B cell (primary cell): ENCODE data around the gene ABCA1. TPM values are rescaled to one million over a fixed set of nuclear protein-coding genes. Genes with fewer than 3 reads are reported as not detected.

Experiments
- ATAC-seq: fragments of 200-7000 bp; cut with Tn5 transposase; one replicate; pipeline ENCODE4 v1.10.0; 2021; ENCODE audit warnings: low read depth, mild to moderate bottlenecking, moderate number of reproducible peaks, moderate library complexity
- CTCF ChIA-PET: fragments of 350-600 bp; sonication (Branson Sonifier 250); formaldehyde crosslinking; loops from one replicate; lab custom pipeline; 2021; ENCODE audit warnings: antibody characterized with exemption, inconsistent platforms; lab: Charles Lee
- POLR2A ChIA-PET: fragments of 350-600 bp; sonication (Branson Sonifier 250); formaldehyde crosslinking; loops from one replicate; lab custom pipeline; 2021; ENCODE audit warnings: antibody characterized with exemption; lab: Charles Lee
- DNase-seq: peaks from one replicate; pipeline ENCODE4 v3.0.0; 2013
- H2AFZ ChIP-seq: 2 replicates; pipeline ENCODE4 v1.6.1; 2012; ENCODE audit warnings: mild to moderate bottlenecking, low read depth, low read length; ENCODE audit not compliant: insufficient read depth, poor library complexity, severe bottlenecking
- H3K27ac ChIP-seq, 2 donors: 1 replicate in 1 of 2; 2 replicates in 1 of 2; pipeline ENCODE4 v1.5.1; 2012 to 2013; ENCODE audit warnings: low read length in 2 of 2, mild to moderate bottlenecking in 2 of 2, moderate library complexity in 1 of 2
- H3K27me3 ChIP-seq, 4 experiments: fragments of 200-600 bp in 1 of 4; sonication (generic) in 1 of 4; replicated peaks in 1 of 4; 1 replicate in 2 of 4; 2 replicates in 2 of 4; pipeline versions ENCODE4 v1.6.1 to v1.7.0; 2013 to 2016; ENCODE audit warnings: low read length in 3 of 4, mild to moderate bottlenecking in 2 of 4, mixed read lengths in 1 of 4, moderate library complexity in 1 of 4; ENCODE audit not compliant: insufficient read depth in 4 of 4, control insufficient read depth in 3 of 4; ENCODE audit errors: control extremely low read depth in 1 of 4
- H3K36me3 ChIP-seq, 2 experiments: replicated peaks in 1 of 2; 1 replicate in 1 of 2; 2 replicates in 1 of 2; pipeline versions ENCODE4 v1.6.1 to v1.7.1; 2013; ENCODE audit warnings: low read length in 1 of 2; ENCODE audit not compliant: insufficient read depth in 2 of 2, control insufficient read depth in 1 of 2; ENCODE audit errors: control extremely low read depth in 1 of 2, extremely low read depth in 1 of 2
- H3K4me1 ChIP-seq, 2 donors: fragments of 200-600 bp in 1 of 2; sonication (generic) in 1 of 2; 1 replicate in 1 of 2; 2 replicates in 1 of 2; pipeline versions ENCODE4 v1.5.1 to v1.6.1; 2013 to 2017; ENCODE audit warnings: low read length in 2 of 2; ENCODE audit not compliant: control insufficient read depth in 2 of 2, insufficient read depth in 2 of 2
- H3K4me2 ChIP-seq: replicated peaks from 2 replicates; pipeline ENCODE3; 2012; ENCODE audit warnings: mild to moderate bottlenecking, low read depth, low read length; ENCODE audit not compliant: poor library complexity, severe bottlenecking
- H3K4me3 ChIP-seq, 5 experiments: fragments of 200-600 bp in 1 of 5; sonication (generic) in 1 of 5; 1 replicate in 3 of 5; 2 replicates in 2 of 5; pipeline versions ENCODE4 v1.5.1 to v1.7.0; 2011 to 2016; ENCODE audit warnings: low read length in 4 of 5, mild to moderate bottlenecking in 4 of 5, low read depth in 2 of 5, control low read depth in 1 of 5, moderate library complexity in 1 of 5; ENCODE audit not compliant: insufficient read depth in 1 of 5; ENCODE audit errors: control extremely low read depth in 1 of 5, extremely low read depth in 1 of 5
- H3K79me2 ChIP-seq: fragments of 200-600 bp; sonication (generic); one replicate; pipeline ENCODE4 v1.6.0; 2016; ENCODE audit warnings: low read length; ENCODE audit not compliant: control insufficient read depth, insufficient read depth
- H3K9ac ChIP-seq: fragments of 200-600 bp; sonication (generic); 2 replicates; pipeline ENCODE4 v1.6.1; 2017; ENCODE audit warnings: mild to moderate bottlenecking, low read length, moderate library complexity
- H3K9me3 ChIP-seq, 3 donors: one replicate each; pipeline versions ENCODE4 v1.6.1 to v1.7.1; 2013; ENCODE audit warnings: low read length in 2 of 3; ENCODE audit not compliant: control insufficient read depth in 2 of 3, insufficient read depth in 1 of 3; ENCODE audit errors: control extremely low read depth in 1 of 3
- H4K20me1 ChIP-seq: 2 replicates; pipeline ENCODE4 v1.6.0; 2012; ENCODE audit warnings: mild to moderate bottlenecking, low read length; ENCODE audit not compliant: insufficient read depth, control insufficient read depth, poor library complexity, severe bottlenecking
- H3K27ac Mint-ChIP-seq: one replicate; pipeline ENCODE4 v1.8.0; 2021; ENCODE audit warnings: mixed read lengths
- H3K27me3 Mint-ChIP-seq: one replicate; pipeline ENCODE4 v1.8.0; 2021; ENCODE audit warnings: mixed read lengths
- H3K4me1 Mint-ChIP-seq: one replicate; pipeline ENCODE4 v1.8.0; 2021; ENCODE audit warnings: mixed read lengths
- H3K4me3 Mint-ChIP-seq: one replicate; pipeline ENCODE4 v1.8.0; 2021; ENCODE audit warnings: mixed read lengths
- H3K9me3 Mint-ChIP-seq: one replicate; pipeline ENCODE4 v1.8.0; 2022; ENCODE audit warnings: mixed read lengths; ENCODE audit not compliant: insufficient read depth
- EZH2 ChIP-seq: IDR thresholded peaks from 2 replicates; pipeline ENCODE4 v1.6.1; 2012; ENCODE audit warnings: borderline replicate concordance, low read depth, mild to moderate bottlenecking, moderate library complexity, low read length; ENCODE audit not compliant: insufficient read depth, poor library complexity, severe bottlenecking
- WGBS: methylation state at CpG from one replicate; pipeline ENCODE4 v1.1.5; 2013; ENCODE audit warnings: missing lambda C conversion rate; ENCODE audit not compliant: insufficient coverage; 5-methylcytosine and 5-hydroxymethylcytosine counted together
- intact Hi-C: fragments of 100-400 bp; cut with micrococcal nuclease; formaldehyde crosslinking; loops from one replicate; pipeline ENCODE4 v1.10.0; 2022
- polyA plus RNA-seq: library from polyadenylated mRNA; depleted of rRNA; stranded (reverse); fragments of >200 nt; gene quantifications from 2 replicates; pipeline ENCODE4 v1.2.3, GENCODE V29; 2012
- total RNA-seq, 2 donors: library from RNA; stranded (reverse); fragments of 120-200 nt in 1 of 2; gene quantifications; 1 replicate in 1 of 2; 2 replicates in 1 of 2; pipeline versions ENCODE4 v1.2.3 to v1.2.4, GENCODE V29; 2013 to 2022
- TF ChIP-seq, protein P1 (sequence below): fragments of 200-600 bp; IDR thresholded peaks from one replicate; pipeline ENCODE4 v1.8.0; 2022; ENCODE audit warnings: antibody characterized with exemption, mild to moderate bottlenecking

The ABCA1 gene
- total and polyA plus RNA-seq, 2 donors (not counting 1 experiment from before 2014, with no cell fraction given): 5.2 to 24.0 TPM

DNA sequence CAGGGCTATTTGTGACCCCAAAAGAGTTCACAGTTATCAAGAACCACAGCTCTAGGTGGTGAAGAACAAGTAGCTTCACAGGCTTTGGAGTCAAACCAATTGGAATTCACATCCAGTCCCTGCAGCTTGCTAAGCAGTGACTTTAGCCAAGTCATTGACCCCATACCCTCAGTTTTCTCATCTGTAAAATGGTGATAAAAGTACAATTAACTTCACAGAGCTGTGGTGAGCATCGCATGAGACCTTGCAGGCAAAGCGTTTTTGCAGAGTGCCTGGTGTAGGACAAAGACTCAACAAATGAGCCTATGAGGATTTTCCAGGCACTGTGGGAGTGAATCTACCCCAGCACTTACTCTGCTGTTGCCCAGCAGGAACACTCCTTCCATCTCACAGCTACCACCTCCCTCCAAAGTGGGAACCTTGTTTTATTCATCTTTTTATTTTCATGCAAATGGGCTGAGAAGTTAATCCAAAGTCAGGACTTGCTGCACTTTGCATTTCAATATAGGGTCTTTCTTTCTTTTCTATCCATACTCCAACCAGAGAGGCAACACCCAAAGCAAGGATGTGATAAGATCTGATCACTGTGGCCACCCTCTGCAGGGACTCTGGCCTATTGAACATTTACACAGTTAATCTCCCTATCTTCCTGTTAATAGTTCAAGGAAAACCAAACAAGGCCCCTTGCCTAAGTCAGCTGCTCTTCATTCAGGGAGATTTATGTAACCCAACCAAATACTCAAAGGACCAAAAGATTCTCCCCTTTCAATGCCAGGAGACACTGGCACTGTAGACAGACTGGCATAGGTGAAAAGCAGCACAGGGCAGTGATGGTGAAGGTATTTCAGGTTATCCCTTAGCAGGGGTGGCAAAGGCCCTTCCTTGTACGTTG is 41.9 kb downstream of the ABCA1 start:
- ChIA-PET CTCF (interaction anchor here (1.0 to 1.7 kb wide), 2 partner anchors 17 to 23 kb away, joined by 3 to 6 read pairs; no protein-coding TSS in a partner anchor), POLR2A (no interaction called here)
- Histone ChIP-seq H3K9ac (no peak overlapping the region), H2AFZ (no peak overlapping the region), H3K9me3 (no peaks in the 10 kb centered on the region), H3K4me3 (no peak overlapping the region), H3K4me1 (no peaks in the 10 kb centered on the region), H3K79me2 (peaks cover 3% of the 10 kb centered on the region), H3K27ac (no peak overlapping the region), H4K20me1 (peaks cover 24% of the 10 kb centered on the region), H3K27me3 (no peaks in the 10 kb centered on the region), H3K4me2 (no peak overlapping the region), H3K36me3 (peaks cover 0 to 70% of the 10 kb centered on the region in 2 experiments)
- intact Hi-C loops: no loop called here
- no peaks in the 10 kb centered on the region for H3K4me1 Mint-ChIP-seq
- ATAC-seq (no peak), DNase-seq (no peak)
- TF ChIP-seq, protein P1, sequence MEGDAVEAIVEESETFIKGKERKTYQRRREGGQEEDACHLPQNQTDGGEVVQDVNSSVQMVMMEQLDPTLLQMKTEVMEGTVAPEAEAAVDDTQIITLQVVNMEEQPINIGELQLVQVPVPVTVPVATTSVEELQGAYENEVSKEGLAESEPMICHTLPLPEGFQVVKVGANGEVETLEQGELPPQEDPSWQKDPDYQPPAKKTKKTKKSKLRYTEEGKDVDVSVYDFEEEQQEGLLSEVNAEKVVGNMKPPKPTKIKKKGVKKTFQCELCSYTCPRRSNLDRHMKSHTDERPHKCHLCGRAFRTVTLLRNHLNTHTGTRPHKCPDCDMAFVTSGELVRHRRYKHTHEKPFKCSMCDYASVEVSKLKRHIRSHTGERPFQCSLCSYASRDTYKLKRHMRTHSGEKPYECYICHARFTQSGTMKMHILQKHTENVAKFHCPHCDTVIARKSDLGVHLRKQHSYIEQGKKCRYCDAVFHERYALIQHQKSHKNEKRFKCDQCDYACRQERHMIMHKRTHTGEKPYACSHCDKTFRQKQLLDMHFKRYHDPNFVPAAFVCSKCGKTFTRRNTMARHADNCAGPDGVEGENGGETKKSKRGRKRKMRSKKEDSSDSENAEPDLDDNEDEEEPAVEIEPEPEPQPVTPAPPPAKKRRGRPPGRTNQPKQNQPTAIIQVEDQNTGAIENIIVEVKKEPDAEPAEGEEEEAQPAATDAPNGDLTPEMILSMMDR: no peak
- no peak for TF ChIP-seq EZH2
- no peak overlapping the region for H3K4me3 Mint-ChIP-seq
- no peaks in the 10 kb centered on the region for H3K9me3 Mint-ChIP-seq
- H3K27ac Mint-ChIP-seq: no peak overlapping the region
- no peaks in the 10 kb centered on the region for H3K27me3 Mint-ChIP-seq
- 93% methylated on average over 3 of the region's 3 CpGs for WGBS

DNA sequence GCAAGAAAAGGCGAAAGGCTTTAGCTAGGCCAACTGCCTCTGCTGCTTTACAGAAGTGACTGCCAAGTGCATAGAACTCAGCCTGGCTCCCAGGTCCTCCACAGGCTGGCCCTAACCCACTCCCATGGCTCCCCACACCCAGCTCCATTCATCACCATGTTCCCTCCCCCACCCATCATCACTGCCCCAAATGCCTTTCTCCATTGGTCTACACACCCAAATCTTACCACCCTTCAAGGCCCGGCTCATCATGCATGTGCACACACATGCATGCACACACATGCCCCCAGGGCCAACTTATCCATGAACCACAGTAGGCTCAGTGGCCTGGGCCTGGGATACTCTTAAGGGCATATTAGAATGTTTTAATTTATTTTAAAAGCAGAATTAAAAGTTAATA is 44.8 kb downstream of the ABCA1 start:
- CTCF ChIA-PET: no interaction called here
- Histone ChIP-seq H3K9me3 (no peaks in the 10 kb centered on the region), H3K27me3 (no peaks in the 10 kb centered on the region), H3K9ac (no peak overlapping the region), H3K4me3 (no peak overlapping the region), H3K27ac (no peak overlapping the region), H3K4me2 (no peak overlapping the region), H2AFZ (no peak overlapping the region), H4K20me1 (peaks cover 11% of the 10 kb centered on the region), H3K36me3 (peaks cover 0 to 80% of the 10 kb centered on the region in 2 experiments), H3K4me1 (no peaks in the 10 kb centered on the region), H3K79me2 (peaks cover 3% of the 10 kb centered on the region)
- POLR2A ChIA-PET: no interaction called here
- no peak for DNase-seq
- no peak for ATAC-seq
- intact Hi-C loops: no loop called here
- TF ChIP-seq, protein P1: no peak
- no peak for TF ChIP-seq EZH2
- H3K27ac Mint-ChIP-seq: no peak overlapping the region
- H3K4me1 Mint-ChIP-seq: no peaks in the 10 kb centered on the region
- WGBS: 100% methylated on average over 1 of the region's 2 CpGs
- H3K27me3 Mint-ChIP-seq: no peaks in the 10 kb centered on the region
- no peak overlapping the region for H3K4me3 Mint-ChIP-seq
- no peaks in the 10 kb centered on the region for H3K9me3 Mint-ChIP-seq
